ENCODE results near the gene SORL1. TPM values are rescaled to one million over a fixed set of nuclear protein-coding genes. Genes with fewer than 3 reads are reported as not detected.
A peak's percentile ranks its signal among the peaks of the same experiment; 100 is the strongest.

SORL1 gene
- total RNA-seq, 1 donor from 2014 or later: 18.1 TPM

- no peak for DNase-seq (ENCODE audit: low spot score)
Observed at GRCh38 chr11:121451178-121451985, 732 bp upstream of the SORL1 start.

- DNase-seq (ENCODE audit: low spot score): peak; percentile 29
Observed at GRCh38 chr11:121452609-121453150, 566 bp downstream of the SORL1 start, which contains the start of gene SORL1-AS1. Gene SORL1-AS1, minus strand, starts transcription at chr11:121452967.

- DNase-seq (ENCODE audit: low spot score): no peak
Observed at GRCh38 chr11:121453589-121454299, 1.6 kb downstream of the SORL1 start.

GRCh38 chr11:121455115-121455514 is 3.0 kb downstream of the SORL1 start:
- DNase-seq (ENCODE audit: low spot score): no peak

- DNase-seq (ENCODE audit: low spot score): no peak
Observed at GRCh38 chr11:121456151-121456550, 4.0 kb downstream of the SORL1 start.

- DNase-seq (ENCODE audit: low spot score): no peak
Observed at GRCh38 chr11:121456816-121457431, 4.8 kb downstream of the SORL1 start.

- DNase-seq (ENCODE audit: low spot score): no peak
Observed at GRCh38 chr11:121458551-121458950, 6.4 kb downstream of the SORL1 start.

GRCh38 chr11:121459413-121460017 is 7.4 kb downstream of the SORL1 start:
- DNase-seq (ENCODE audit: low spot score): no peak

GRCh38 chr11:121460941-121461514 is 8.9 kb downstream of the SORL1 start:
- DNase-seq (ENCODE audit: low spot score): no peak

- no peak for DNase-seq (ENCODE audit: low spot score)
Observed at GRCh38 chr11:121461843-121462242, 9.7 kb downstream of the SORL1 start.

GRCh38 chr11:121463689-121464335 is 11.7 kb downstream of the SORL1 start:
- DNase-seq (ENCODE audit: low spot score): no peak

- DNase-seq (ENCODE audit: low spot score): peak; percentile 92
Observed at GRCh38 chr11:121464352-121464946, 12.3 kb downstream of the SORL1 start.

- DNase-seq (ENCODE audit: low spot score): no peak
Observed at GRCh38 chr11:121465709-121466062, 13.6 kb downstream of the SORL1 start.

GRCh38 chr11:121466063-121466794 is 14.1 kb downstream of the SORL1 start:
- DNase-seq (ENCODE audit: low spot score): peak; percentile 96

GRCh38 chr11:121467471-121467870 is 15.4 kb downstream of the SORL1 start:
- DNase-seq (ENCODE audit: low spot score): no peak

- DNase-seq (ENCODE audit: low spot score): peak; percentile 67
Observed at GRCh38 chr11:121467965-121468364, 15.9 kb downstream of the SORL1 start.

- no peak for DNase-seq (ENCODE audit: low spot score)
Observed at GRCh38 chr11:121469910-121470309, 17.8 kb downstream of the SORL1 start.

- DNase-seq (ENCODE audit: low spot score): no peak
Observed at GRCh38 chr11:121471167-121471566, 19.1 kb downstream of the SORL1 start.

GRCh38 chr11:121472312-121472711 is 20.2 kb downstream of the SORL1 start:
- no peak for DNase-seq (ENCODE audit: low spot score)
